ENCODE data around the gene CYP4F22.
"Not testable (repeated sequence)": the region's sequence is repeated elsewhere in the genome, so short reads cannot be mapped to it uniquely, and the experiment has no call there.

Gene CYP4F22

DNA sequence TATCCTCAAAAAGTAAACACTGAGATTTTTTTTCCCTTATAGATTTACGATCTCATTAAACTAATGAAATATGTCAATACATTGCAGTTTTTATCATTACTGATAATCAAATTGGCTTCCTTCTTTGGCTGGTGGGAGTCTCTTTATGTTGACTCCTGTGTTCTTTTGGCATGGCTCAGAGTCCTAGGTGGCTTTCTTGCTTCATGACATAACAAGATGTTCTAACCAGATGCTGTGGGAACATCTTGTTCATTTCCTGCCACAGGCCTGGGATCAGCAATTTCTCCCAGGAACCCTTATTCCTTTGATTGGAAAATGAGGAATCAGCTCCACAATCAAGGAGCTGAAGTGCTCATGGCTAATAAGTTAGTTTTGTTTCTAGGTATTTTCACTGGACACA lies 13.2 kb upstream of the CYP4F22 start:
- DNase-seq = no peak

DNA sequence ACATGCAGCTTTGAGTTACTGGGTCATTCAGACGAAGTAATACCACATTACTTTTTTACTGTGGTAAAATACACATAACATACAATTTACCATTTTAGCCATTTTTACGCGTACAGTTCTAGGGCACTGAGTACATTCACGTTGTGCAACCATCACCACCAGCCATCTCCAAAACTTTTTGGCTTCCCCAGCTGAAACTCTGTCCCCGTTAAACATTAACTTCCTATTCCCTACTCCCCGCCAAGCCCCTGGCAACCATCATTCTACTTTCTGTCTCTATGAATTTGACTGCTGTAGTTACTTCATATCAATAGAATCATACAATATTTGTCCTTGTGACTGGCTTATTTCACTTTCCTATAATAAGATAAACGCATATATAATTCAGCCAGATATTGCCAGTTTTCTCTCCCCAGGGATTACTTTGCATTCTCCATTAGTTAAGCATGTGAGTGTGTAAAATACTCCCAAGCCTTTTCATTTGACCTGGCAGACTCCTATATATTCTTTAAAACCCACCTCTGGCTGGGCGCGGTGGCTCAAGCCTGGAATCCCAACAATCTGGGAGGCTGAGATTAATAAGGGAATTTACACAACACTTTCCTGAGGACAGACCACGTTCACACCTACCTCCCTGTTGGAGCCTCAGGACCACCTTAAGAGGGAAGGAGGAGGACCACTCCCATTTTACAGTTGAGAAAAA lies 10.0 kb upstream of the CYP4F22 start:
- DNase-seq = no peak

DNA sequence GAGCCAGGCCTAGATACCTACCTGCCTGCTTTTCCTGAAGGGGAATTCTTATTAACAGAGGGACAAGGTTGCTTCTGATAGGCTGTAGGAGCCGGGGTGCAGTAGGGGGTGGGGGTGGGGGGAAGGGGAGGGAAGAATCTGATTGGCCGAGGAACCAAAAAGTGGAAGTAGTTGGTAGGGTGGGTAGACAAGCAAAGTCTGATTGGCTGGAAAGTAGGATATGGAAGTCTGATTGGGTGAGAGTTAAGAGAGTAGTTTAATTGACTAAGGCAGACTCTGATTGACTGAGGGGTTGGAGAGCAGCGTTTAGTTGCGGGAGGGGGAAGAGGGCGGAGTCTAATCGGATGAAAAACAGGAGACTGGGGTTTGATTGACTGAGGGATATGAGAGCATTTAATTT lies 9.4 kb upstream of the CYP4F22 start:
- no peak for DNase-seq

GRCh38 chr19:15501596-15501995 lies 6.7 kb upstream of the CYP4F22 start:
- no peak for DNase-seq

- DNase-seq = no peak
Measured at GRCh38 chr19:15502264-15502663, 6.1 kb upstream of the CYP4F22 start.

GRCh38 chr19:15506074-15506571 lies 2.2 kb upstream of the CYP4F22 start:
- no peak for DNase-seq

DNA sequence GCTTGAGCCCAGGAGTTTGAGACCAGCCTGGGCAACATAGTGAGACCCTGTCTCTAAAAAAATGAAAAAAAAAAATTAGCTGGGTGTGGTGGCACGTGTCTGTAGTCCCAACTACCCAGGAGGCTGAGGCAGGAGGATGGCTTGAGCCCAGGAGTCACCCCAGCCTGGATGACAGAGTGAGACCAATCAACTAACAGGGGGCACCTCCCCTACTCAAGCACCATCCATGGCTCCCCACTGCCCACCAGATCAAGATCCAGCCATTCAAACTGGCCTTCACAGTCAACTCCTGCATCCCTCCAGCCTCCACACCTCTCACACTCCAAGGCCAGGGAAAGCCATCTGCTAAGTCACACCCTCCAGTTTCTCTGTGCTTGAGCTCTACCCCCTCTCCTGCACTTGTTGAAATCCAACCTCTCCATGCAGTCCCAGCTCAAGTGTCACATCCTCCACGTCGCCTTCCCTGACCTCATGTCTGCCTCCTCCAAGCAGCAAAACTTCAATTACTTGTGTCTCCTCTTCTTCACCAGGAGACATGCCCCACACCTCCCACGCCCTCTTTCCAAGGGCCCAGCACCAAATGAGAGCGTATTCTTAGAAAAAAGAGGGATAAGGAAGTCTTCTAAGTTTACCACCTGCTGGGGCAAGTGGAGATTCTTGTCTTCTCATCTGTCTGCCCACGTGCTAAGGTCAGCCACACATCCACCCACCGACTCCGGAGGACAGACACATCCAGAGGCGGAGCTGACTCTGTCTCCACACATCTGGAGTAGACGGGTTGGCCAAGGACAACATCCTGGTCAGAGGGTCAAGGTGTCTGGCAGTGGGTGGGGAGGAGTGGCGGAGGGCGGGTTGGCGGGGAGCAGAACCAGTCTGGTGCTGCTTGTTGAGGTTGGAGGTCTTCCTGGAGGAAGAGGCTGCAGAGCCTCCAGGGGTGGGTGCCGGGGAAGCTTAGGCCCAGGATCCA lies 974 bp upstream of the CYP4F22 start:
- no peak for DNase-seq

- DNase-seq = no peak
Measured at GRCh38 chr19:15511671-15512424, 3.5 kb downstream of the CYP4F22 start.

DNA sequence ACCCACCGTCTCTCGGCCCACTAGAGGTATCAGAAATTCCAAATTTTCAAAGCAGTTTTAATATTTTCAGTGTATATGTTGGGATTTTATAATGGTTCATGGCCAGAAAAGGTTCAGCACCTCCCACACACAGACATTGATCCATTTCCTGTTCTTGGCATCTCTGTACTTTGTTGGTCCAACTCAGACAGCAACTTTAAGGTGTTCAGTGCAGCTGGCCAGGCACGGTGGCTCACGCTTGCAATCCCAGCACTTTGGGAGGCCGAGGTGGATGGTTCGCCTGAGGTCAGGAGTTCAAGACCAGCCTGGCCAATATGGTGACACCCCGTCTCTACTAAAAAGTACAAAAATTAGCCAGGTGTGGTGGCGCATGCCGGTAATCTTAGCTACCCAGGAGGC lies 6.9 kb downstream of the CYP4F22 start:
- not testable (repeated sequence) for DNase-seq

DNA sequence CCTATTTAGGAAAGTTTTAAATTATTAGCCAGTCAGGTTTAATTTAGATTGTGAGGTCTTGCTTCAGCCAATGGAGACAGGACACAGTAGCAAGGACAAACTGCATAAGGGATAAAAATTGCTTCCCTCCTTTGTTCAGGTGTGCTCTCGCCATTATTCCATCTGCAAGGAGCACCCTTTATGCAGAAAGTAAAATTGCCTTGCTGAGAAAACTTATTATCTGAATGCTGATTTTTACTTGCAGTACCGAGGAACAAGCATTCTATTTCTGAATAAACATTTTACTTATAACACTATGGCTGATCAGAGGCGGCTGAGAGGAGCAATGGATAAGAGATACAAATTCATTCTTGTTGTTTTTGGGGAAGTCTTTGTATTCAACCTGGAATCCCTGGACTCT lies 8.0 kb downstream of the CYP4F22 start:
- DNase-seq = no peak

- no peak for DNase-seq
Measured at GRCh38 chr19:15517778-15518177, 9.5 kb downstream of the CYP4F22 start.

DNA sequence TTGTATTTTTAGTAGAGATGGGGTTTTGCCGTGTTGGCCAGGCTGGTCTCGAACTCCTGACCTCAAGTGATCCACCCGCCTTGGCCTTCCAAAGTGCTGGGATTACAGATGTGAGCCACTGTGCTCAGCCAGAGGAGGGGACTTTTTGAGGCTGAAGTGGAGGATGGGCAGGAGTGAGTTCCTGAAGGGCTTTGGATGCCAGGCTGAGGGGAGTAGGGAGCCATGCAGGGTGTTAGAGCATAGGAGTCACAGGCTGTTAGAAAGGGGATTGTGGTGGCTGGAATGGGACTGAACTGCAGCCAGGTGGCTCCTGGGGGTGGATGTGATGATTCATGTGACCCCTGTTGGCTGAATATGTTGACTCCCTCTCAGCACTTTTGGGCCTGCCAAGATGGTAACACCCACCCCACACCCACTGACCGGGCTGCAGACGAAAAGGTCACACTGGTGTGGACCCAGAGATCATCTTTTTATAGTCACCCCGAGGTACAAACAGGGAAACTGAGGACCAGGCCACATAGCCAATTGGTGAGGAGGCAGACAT lies 11.2 kb downstream of the CYP4F22 start:
- DNase-seq = no peak

- no peak for DNase-seq
Measured at GRCh38 chr19:15524781-15525180, 16.5 kb downstream of the CYP4F22 start.

DNA sequence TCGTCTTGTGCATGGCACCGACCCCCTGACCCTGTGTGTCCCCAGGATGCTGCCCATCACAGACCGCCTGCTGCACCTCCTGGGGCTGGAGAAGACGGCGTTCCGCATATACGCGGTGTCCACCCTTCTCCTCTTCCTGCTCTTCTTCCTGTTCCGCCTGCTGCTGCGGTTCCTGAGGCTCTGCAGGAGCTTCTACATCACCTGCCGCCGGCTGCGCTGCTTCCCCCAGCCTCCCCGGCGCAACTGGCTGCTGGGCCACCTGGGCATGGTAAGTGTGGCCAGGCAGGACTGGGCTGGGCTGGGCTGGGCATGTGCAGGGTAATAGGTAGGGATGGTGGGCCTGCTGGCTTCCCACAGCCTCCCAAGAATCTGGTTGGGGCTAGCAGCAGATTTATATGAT lies 17.0 kb downstream of the CYP4F22 start:
- DNase-seq = no peak

GRCh38 chr19:15526408-15526807 lies 18.1 kb downstream of the CYP4F22 start:
- no peak for DNase-seq

GRCh38 chr19:15527705-15528104 lies 19.4 kb downstream of the CYP4F22 start:
- no peak for DNase-seq

GRCh38 chr19:15529774-15530372 lies 21.5 kb downstream of the CYP4F22 start:
- DNase-seq = no peak

GRCh38 chr19:15532779-15533521 lies 24.6 kb downstream of the CYP4F22 start:
- DNase-seq = peak; percentile 40

- not testable (repeated sequence) for DNase-seq
Measured at GRCh38 chr19:15533522-15533830, 25.2 kb downstream of the CYP4F22 start.

- peak; percentile 54 for DNase-seq
Measured at GRCh38 chr19:15534957-15535864, 26.9 kb downstream of the CYP4F22 start.

- DNase-seq = no peak
Measured at GRCh38 chr19:15536350-15536749, 28.0 kb downstream of the CYP4F22 start.

Measured in activated CD4-positive, alpha-beta T cell treated with anti-CD3 and anti-CD28 coated beads for 48 hours (primary cell).